Neural progenitor cell (in vitro differentiated cells): ENCODE results near the gene ZC3H12C. TPM values are rescaled to one million over a fixed set of nuclear protein-coding genes. Genes with fewer than 3 reads are reported as not detected.

Experiments
- DNase-seq: peaks from one replicate; pipeline ENCODE4 v3.0.0-alpha.2; 2016; ENCODE audit warnings: low spot score
- H2AFZ ChIP-seq: fragments of 200-600 bp; sonication (generic); replicated peaks from 2 replicates; pipeline ENCODE4 v1.6.1; 2016; ENCODE audit warnings: antibody characterized with exemption
- H3F3A ChIP-seq: fragments of 200-600 bp; sonication (generic); 2 replicates; pipeline ENCODE4 v1.6.1; 2016; ENCODE audit warnings: antibody characterized with exemption, low read depth
- H3K27ac ChIP-seq: fragments of 200-600 bp; sonication (generic); 2 replicates; pipeline ENCODE4 v1.5.1; 2016; ENCODE audit warnings: mild to moderate bottlenecking
- H3K27me3 ChIP-seq: fragments of 200-600 bp; sonication (generic); 2 replicates; pipeline ENCODE4 v1.6.1; 2016; ENCODE audit warnings: mild to moderate bottlenecking, moderate library complexity
- H3K36me3 ChIP-seq: fragments of 200-600 bp; sonication (generic); 2 replicates; pipeline ENCODE4 v1.5.1; 2016
- H3K4me1 ChIP-seq: fragments of 200-600 bp; sonication (generic); 2 replicates; pipeline ENCODE4 v1.6.1; 2016; ENCODE audit warnings: mixed run types
- H3K4me2 ChIP-seq: fragments of 200-600 bp; sonication (generic); 2 replicates; pipeline ENCODE4 v1.6.1; 2016
- H3K4me3 ChIP-seq: fragments of 200-600 bp; sonication (generic); 2 replicates; pipeline ENCODE4 v1.5.1; 2016
- H3K79me2 ChIP-seq: fragments of 200-600 bp; sonication (generic); 2 replicates; pipeline ENCODE4 v1.6.1; 2016; ENCODE audit warnings: low read depth
- H3K9ac ChIP-seq: fragments of 200-600 bp; sonication (generic); 2 replicates; pipeline ENCODE4 v1.6.1; 2016
- H3K9me3 ChIP-seq: fragments of 200-600 bp; sonication (generic); 2 replicates; pipeline ENCODE4 v1.5.1; 2016; ENCODE audit warnings: low read depth
- H4K20me1 ChIP-seq: fragments of 200-600 bp; sonication (generic); 2 replicates; pipeline ENCODE4 v1.6.1; 2016; ENCODE audit warnings: low read depth
- H3K27ac Mint-ChIP-seq: 3 replicates; pipeline ENCODE4 v1.8.0; 2021; ENCODE audit warnings: mixed read lengths
- H3K27me3 Mint-ChIP-seq: 2 replicates; pipeline ENCODE4 v1.8.0; 2022; ENCODE audit warnings: low read depth, mild to moderate bottlenecking, inconsistent platforms, moderate library complexity, mixed read lengths; ENCODE audit not compliant: insufficient read depth
- H3K36me3 Mint-ChIP-seq: 3 replicates; pipeline ENCODE4 v1.8.0; 2021; ENCODE audit warnings: mixed read lengths
- H3K4me1 Mint-ChIP-seq: 3 replicates; pipeline ENCODE4 v1.8.0; 2021; ENCODE audit warnings: mixed read lengths
- H3K4me3 Mint-ChIP-seq: 3 replicates; pipeline ENCODE4 v1.8.0; 2021; ENCODE audit warnings: mild to moderate bottlenecking, moderate library complexity, mixed read lengths
- H3K9me3 Mint-ChIP-seq: 3 replicates; pipeline ENCODE4 v1.8.0; 2020; ENCODE audit warnings: mixed read lengths
- EZH2 ChIP-seq: fragments of 200-600 bp; sonication (generic); IDR thresholded peaks from 2 replicates; pipeline ENCODE4 v1.6.1; 2017; ENCODE audit warnings: antibody characterized with exemption, mild to moderate bottlenecking, moderate library complexity
- EZH2phosphoT487 ChIP-seq: fragments of 200-600 bp; sonication (generic); IDR thresholded peaks from 2 replicates; pipeline ENCODE4 v1.6.1; 2017; ENCODE audit warnings: antibody characterized with exemption
- total RNA-seq: library from RNA; depleted of rRNA; stranded (reverse); fragments of >200 nt; gene quantifications from 2 replicates; pipeline ENCODE4 v1.2.3, GENCODE V29; 2015; ENCODE audit warnings: low replicate concordance
- TF ChIP-seq, protein P1 (sequence below): fragments of 200-600 bp; sonication (generic); IDR thresholded peaks from 2 replicates; pipeline ENCODE4 v1.5.1; 2017; ENCODE audit warnings: antibody characterized with exemption, mild to moderate bottlenecking

The ZC3H12C gene
- total RNA-seq, 1 donor from 2014 or later, result 31.8 TPM

DNA sequence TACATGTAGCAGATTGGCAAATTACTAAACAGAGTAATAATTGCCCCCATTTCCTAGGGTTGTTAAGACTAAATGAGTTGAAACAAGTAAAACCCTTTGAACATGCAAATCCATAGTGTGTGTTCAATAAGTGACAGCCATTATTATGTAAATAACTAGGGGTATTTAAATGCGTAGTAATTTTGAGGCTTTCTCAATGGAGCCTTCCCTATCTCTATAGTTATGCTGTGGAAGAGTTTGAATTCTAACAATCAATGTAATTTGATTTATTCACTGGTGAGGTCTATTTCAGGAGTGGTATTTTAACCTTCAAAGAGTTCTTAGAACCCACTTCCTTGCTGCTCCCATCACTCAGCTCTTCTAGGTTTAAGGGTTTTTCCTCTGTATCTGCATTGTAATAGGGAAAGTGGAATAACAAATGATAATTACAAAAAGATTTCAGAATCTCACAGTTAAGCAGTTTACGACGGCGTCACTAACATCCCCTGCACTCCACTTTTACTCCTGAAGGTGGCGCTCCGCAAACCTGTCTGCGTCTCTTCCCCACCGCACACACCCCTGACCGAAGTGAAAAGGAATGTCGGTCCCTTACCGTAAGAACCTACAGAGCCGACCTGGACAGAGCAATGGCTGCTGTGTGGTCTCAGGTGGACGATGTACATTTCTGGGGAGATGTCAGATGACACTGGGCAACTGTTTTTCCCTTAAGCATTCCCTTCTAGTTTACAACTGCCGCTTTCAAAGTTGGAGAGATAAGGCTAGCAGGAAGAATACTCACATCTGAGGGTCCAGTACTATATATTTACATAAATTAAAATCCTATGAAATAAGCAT is 80.8 kb downstream of the ZC3H12C start:
- H3K4me2 ChIP-seq, result peak overlapping the region; percentile 26
- DNase-seq, result peak; percentile 85
- H3K27me3 ChIP-seq, result no peaks in the 10 kb centered on the region
- Mint-ChIP-seq H3K4me3 (peak overlapping the region; percentile 69), H3K27ac (no peak overlapping the region), H3K9me3 (no peaks in the 10 kb centered on the region), H3K36me3 (peaks cover 5% of the 10 kb centered on the region), H3K4me1 (peaks cover 34% of the 10 kb centered on the region), H3K27me3 (peaks cover 9% of the 10 kb centered on the region)
- peaks cover 4% of the 10 kb centered on the region for H3K4me1 ChIP-seq
- H3K79me2 ChIP-seq, result no peaks in the 10 kb centered on the region
- H3K36me3 ChIP-seq, result no peaks in the 10 kb centered on the region
- H3K4me3 ChIP-seq, result no peak overlapping the region
- no peaks in the 10 kb centered on the region for H3K9me3 ChIP-seq
- H3F3A ChIP-seq, result no peaks in the 10 kb centered on the region
- H2AFZ ChIP-seq, result no peak overlapping the region
- no peak for TF ChIP-seq EZH2
- no peak for TF ChIP-seq EZH2phosphoT487
- TF ChIP-seq, protein P1, sequence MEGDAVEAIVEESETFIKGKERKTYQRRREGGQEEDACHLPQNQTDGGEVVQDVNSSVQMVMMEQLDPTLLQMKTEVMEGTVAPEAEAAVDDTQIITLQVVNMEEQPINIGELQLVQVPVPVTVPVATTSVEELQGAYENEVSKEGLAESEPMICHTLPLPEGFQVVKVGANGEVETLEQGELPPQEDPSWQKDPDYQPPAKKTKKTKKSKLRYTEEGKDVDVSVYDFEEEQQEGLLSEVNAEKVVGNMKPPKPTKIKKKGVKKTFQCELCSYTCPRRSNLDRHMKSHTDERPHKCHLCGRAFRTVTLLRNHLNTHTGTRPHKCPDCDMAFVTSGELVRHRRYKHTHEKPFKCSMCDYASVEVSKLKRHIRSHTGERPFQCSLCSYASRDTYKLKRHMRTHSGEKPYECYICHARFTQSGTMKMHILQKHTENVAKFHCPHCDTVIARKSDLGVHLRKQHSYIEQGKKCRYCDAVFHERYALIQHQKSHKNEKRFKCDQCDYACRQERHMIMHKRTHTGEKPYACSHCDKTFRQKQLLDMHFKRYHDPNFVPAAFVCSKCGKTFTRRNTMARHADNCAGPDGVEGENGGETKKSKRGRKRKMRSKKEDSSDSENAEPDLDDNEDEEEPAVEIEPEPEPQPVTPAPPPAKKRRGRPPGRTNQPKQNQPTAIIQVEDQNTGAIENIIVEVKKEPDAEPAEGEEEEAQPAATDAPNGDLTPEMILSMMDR, result peak; percentile 93
- H3K27ac ChIP-seq, result no peak overlapping the region
- H4K20me1 ChIP-seq, result no peaks in the 10 kb centered on the region
- H3K9ac ChIP-seq, result no peak overlapping the region

DNA sequence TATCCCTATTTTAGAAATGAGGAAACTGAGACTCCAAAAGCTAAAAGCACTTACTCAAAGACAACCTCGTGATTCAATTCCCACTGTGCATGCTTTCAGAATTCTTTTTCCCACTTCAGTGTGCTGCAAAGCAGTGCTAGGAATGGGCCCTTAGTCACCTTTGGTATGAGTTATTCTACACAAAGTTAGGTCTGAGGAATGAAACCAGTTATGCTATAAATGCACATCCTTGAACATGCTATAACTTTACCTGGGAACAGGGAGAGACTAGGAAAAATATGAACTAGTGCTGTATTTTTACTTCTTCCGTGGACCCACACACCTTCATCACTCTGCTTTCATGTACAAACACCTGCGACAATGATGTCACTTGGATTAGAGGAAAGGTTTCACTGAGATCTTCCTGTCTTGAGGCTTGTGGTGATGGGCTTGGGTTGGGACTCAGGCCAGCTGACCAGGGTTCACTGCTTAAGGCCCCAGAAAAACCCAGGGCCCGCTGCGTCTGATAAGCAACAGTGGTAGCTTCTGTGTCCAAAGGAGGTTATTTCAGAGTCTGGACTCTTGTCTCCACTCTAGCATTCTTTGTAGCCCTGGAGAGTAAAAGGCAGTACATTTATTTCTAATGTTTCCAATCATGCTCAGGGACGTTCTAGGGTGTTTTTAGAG is 81.6 kb downstream of the ZC3H12C start:
- H3K4me3 Mint-ChIP-seq, result no peak overlapping the region

DNA sequence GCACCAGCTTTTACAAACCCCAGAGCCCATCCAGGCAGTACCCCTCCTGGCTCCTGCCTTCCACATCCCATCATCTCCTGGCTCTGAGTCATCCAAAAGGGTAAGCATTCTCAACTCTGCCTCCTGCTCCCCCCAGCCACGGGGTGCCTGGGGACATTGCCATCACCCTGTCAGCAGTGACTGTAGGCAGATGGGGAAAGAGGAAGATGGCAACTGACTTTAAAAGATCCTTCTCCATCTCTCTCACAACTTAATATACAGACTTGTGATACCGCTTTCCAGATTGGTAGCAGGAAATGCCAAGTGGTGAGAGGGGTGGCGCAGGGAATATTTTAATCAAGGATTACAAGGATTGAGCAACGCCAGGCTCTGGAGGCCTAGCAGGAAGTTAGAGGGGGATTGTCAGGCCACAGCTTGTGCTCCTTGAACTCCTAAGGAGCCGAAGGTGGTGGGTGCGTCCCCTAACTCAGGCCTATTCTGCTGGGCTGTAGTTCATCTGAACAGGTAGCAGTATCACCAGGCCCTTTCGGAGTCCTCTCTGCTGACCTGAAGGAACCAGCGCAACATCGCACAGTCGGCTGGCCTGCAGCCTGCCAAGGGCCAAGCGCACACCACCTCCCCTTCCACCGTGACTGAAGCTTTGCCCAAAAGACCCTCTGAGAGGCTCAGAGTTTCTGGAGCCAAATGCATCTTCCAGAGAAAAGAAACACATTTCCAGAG is 83.3 kb downstream of the ZC3H12C start:
- H3K9me3 Mint-ChIP-seq, result no peaks in the 10 kb centered on the region
- Histone ChIP-seq H3K27ac (no peak overlapping the region), H3K79me2 (no peaks in the 10 kb centered on the region), H2AFZ (no peak overlapping the region), H3K9me3 (no peaks in the 10 kb centered on the region), H3K4me2 (no peak overlapping the region), H3F3A (no peaks in the 10 kb centered on the region), H4K20me1 (no peaks in the 10 kb centered on the region), H3K4me1 (peaks cover 4% of the 10 kb centered on the region), H3K27me3 (no peaks in the 10 kb centered on the region), H3K36me3 (no peaks in the 10 kb centered on the region), H3K9ac (no peak overlapping the region), H3K4me3 (no peak overlapping the region)
- peak overlapping the region; percentile 90 for H3K27ac Mint-ChIP-seq
- TF ChIP-seq EZH2phosphoT487 (no peak), EZH2 (no peak)
- TF ChIP-seq, protein P1, result no peak
- H3K4me3 Mint-ChIP-seq, result no peak overlapping the region
- no peak for DNase-seq
- peaks cover 34% of the 10 kb centered on the region for H3K4me1 Mint-ChIP-seq
- peaks cover 11% of the 10 kb centered on the region for H3K27me3 Mint-ChIP-seq
- H3K36me3 Mint-ChIP-seq, result no peaks in the 10 kb centered on the region

More for the DNA sequence above, 81.6 kb downstream of the ZC3H12C start:
- no peak overlapping the region for H3K4me2 ChIP-seq
- no peak overlapping the region for H2AFZ ChIP-seq
- no peaks in the 10 kb centered on the region for H3K36me3 Mint-ChIP-seq
- DNase-seq, result no peak
- peaks cover 9% of the 10 kb centered on the region for H3K27me3 Mint-ChIP-seq
- no peak overlapping the region for H3K27ac ChIP-seq
- no peaks in the 10 kb centered on the region for H3K36me3 ChIP-seq
- no peak overlapping the region for H3K9ac ChIP-seq
- H3K27me3 ChIP-seq, result no peaks in the 10 kb centered on the region
- no peak overlapping the region for H3K27ac Mint-ChIP-seq
- H3K79me2 ChIP-seq, result no peaks in the 10 kb centered on the region
- H3K4me1 ChIP-seq, result peaks cover 4% of the 10 kb centered on the region
- H3F3A ChIP-seq, result no peaks in the 10 kb centered on the region
- TF ChIP-seq, protein P1, result no peak
- TF ChIP-seq EZH2phosphoT487, result no peak
- no peak for TF ChIP-seq EZH2
- H3K9me3 Mint-ChIP-seq, result no peaks in the 10 kb centered on the region
- peaks cover 34% of the 10 kb centered on the region for H3K4me1 Mint-ChIP-seq
- H4K20me1 ChIP-seq, result no peaks in the 10 kb centered on the region
- H3K9me3 ChIP-seq, result no peaks in the 10 kb centered on the region
- H3K4me3 ChIP-seq, result no peak overlapping the region
